ENCODE measurements around the gene PCSK6.

PCSK6 gene

DNA sequence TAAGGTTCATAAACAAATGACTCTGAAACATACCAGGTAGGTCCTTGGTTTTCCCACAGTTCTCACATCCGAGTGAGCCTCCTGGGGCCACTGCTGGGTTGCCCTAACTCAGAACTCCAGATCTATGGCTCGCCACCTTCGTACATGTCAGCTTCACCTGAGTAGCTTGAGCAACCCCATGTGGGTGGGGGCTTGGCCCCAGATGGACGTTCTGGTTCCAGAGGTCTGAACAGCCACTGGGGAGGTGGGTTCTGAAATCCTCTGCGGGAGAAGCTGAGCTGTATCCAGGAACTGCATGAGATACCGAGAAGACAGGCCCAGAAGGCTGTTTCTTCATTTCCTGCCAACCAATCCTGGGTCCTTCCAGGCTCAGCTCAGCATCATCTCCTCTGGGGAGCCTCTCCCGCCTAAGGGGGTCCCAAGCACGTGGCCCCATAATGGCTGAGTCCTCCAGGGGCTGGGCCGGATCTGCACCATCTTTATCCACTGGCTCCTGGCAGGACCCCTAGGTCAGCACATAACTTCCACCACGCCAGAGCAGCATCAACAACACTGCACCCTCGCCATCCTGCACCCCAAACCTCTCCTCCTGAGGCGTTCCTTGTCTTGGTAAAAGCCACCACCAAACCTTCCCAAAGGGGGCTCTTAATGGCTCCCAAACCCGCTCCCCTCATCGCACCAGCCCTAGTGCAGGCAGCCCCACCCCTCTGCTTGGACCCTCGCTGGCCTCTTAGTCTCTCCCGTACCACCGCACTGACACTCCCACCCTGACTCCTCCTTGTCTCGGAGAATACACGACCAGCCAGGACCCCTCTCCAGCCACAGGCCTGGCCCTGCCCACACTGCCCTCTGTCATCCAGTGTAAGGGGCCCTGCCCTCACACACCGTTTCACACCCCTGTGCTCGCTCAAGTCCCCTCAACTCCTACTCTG lies 39.8 kb downstream of the PCSK6 start:
- no peak overlapping the region for H3K9ac ChIP-seq (ENCODE audit: low read length)
- no peaks in the 10 kb centered on the region for H3K9me2 ChIP-seq (replicated peaks; ENCODE audit: insufficient read depth, low read length)
- no peak overlapping the region for H3K4me2 ChIP-seq (ENCODE audit: low read depth, low read length)
- no peak overlapping the region for H2AFZ ChIP-seq (ENCODE audit: low read length)
- no peaks in the 10 kb centered on the region for H3K4me1 ChIP-seq (ENCODE audit: low read length)
- no peak overlapping the region for H3K4me3 ChIP-seq (ENCODE audit: low read length)
- DNase-seq = no peak
- no peaks in the 10 kb centered on the region for H3K36me3 ChIP-seq (replicated peaks; ENCODE audit: insufficient read depth, low read length)
- H3F3A ChIP-seq (ENCODE audit: insufficient read depth, low read length) = no peaks in the 10 kb centered on the region
- no peaks in the 10 kb centered on the region for H3K9me3 ChIP-seq (replicated peaks; ENCODE audit: insufficient read depth, low read length)
- H4K20me1 ChIP-seq (ENCODE audit: insufficient read depth, low read length) = no peaks in the 10 kb centered on the region
- H3K27ac ChIP-seq (ENCODE audit: low read length) = no peak overlapping the region
- H3K27me3 ChIP-seq (replicated peaks; ENCODE audit: insufficient read depth, low read length) = 0 out of 2 replicates have a peak, but pooled peaks cover 3% of the 10 kb centered on the region
- no peaks in the 10 kb centered on the region for H3K79me2 ChIP-seq (ENCODE audit: low read length)
- TF ChIP-seq EZH2phosphoT487 (IDR thresholded peaks at IDR 0.05; ENCODE audit: low read length) = no peak
- no peak for TF ChIP-seq CTCF (IDR thresholded peaks at IDR 0.05; ENCODE audit: low read length)
- no peak for TF ChIP-seq EZH2 (optimal IDR thresholded peaks at IDR 0.05; ENCODE audit: low read depth, low read length)

GRCh38 chr15:101448336-101448735 lies 41.2 kb downstream of the PCSK6 start:
- no peak overlapping the region for H3K4me3 ChIP-seq (ENCODE audit: low read length)
- H3K4me2 ChIP-seq (ENCODE audit: low read depth, low read length) = no peak overlapping the region
- no peak for DNase-seq
- H3K9me3 ChIP-seq (replicated peaks; ENCODE audit: insufficient read depth, low read length) = no peaks in the 10 kb centered on the region
- no peaks in the 10 kb centered on the region for H4K20me1 ChIP-seq (ENCODE audit: insufficient read depth, low read length)
- no peaks in the 10 kb centered on the region for H3F3A ChIP-seq (ENCODE audit: insufficient read depth, low read length)
- H3K36me3 ChIP-seq (replicated peaks; ENCODE audit: insufficient read depth, low read length) = no peaks in the 10 kb centered on the region
- no peaks in the 10 kb centered on the region for H3K4me1 ChIP-seq (ENCODE audit: low read length)
- no peak overlapping the region for H2AFZ ChIP-seq (ENCODE audit: low read length)
- H3K79me2 ChIP-seq (ENCODE audit: low read length) = no peaks in the 10 kb centered on the region
- no peak overlapping the region for H3K27ac ChIP-seq (ENCODE audit: low read length)
- H3K9ac ChIP-seq (ENCODE audit: low read length) = no peak overlapping the region
- no peaks in the 10 kb centered on the region for H3K9me2 ChIP-seq (replicated peaks; ENCODE audit: insufficient read depth, low read length)
- 0 out of 2 replicates have a peak, but pooled peaks cover 3% of the 10 kb centered on the region for H3K27me3 ChIP-seq (replicated peaks; ENCODE audit: insufficient read depth, low read length)
- no peak for TF ChIP-seq EZH2 (optimal IDR thresholded peaks at IDR 0.05; ENCODE audit: low read depth, low read length)
- TF ChIP-seq EZH2phosphoT487 (IDR thresholded peaks at IDR 0.05; ENCODE audit: low read length) = no peak
- no peak for TF ChIP-seq CTCF (IDR thresholded peaks at IDR 0.05; ENCODE audit: low read length)

DNA sequence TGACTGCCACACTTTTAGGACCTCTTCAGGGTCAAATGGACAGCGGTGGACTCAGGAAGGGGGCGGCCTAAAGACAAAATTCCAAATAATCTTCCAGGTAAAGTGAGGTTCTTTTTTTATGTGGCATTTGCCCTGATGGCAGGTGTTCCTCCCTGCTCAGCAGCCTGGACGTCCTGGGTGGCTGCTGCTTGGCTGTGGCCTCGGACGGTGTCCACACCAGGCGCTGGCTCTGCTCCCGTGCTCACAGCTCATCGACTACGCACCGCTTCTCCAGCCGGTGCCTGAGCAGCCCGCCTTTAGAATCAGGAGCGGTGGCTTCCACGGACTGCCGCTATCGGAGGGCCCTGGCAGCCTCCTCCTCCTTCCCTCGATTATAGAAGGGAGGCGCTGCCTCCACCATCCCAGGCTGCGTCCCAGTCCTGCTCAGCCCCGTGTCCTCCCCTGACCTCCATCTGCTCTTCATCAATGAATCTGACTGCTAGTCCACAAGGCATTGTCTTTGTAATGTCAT lies 41.9 kb downstream of the PCSK6 start:
- Histone ChIP-seq H3K9ac (ENCODE audit: low read length) (no peak overlapping the region), H3K36me3 (replicated peaks; ENCODE audit: insufficient read depth, low read length) (no peaks in the 10 kb centered on the region), H3K27ac (ENCODE audit: low read length) (no peak overlapping the region), H3K4me2 (ENCODE audit: low read depth, low read length) (no peak overlapping the region), H3K4me3 (ENCODE audit: low read length) (no peak overlapping the region), H3K9me3 (replicated peaks; ENCODE audit: insufficient read depth, low read length) (no peaks in the 10 kb centered on the region), H3K79me2 (ENCODE audit: low read length) (no peaks in the 10 kb centered on the region), H3K9me2 (replicated peaks; ENCODE audit: insufficient read depth, low read length) (no peaks in the 10 kb centered on the region), H3F3A (ENCODE audit: insufficient read depth, low read length) (no peaks in the 10 kb centered on the region), H3K4me1 (ENCODE audit: low read length) (no peaks in the 10 kb centered on the region), H2AFZ (ENCODE audit: low read length) (no peak overlapping the region), H4K20me1 (ENCODE audit: insufficient read depth, low read length) (no peaks in the 10 kb centered on the region), H3K27me3 (replicated peaks; ENCODE audit: insufficient read depth, low read length) (0 out of 2 replicates have a peak, but pooled peaks cover 3% of the 10 kb centered on the region)
- TF ChIP-seq CTCF (IDR thresholded peaks at IDR 0.05; ENCODE audit: low read length) (no peak), EZH2phosphoT487 (IDR thresholded peaks at IDR 0.05; ENCODE audit: low read length) (no peak), EZH2 (optimal IDR thresholded peaks at IDR 0.05; ENCODE audit: low read depth, low read length) (no peak)
- no peak for DNase-seq

Measured in MM.1S (cell line).